GM18867 (cell line): ENCODE measurements around the gene ASXL1.
A peak's percentile ranks its signal among the peaks of the same experiment; 100 is the strongest.
"Not testable (repeated sequence)": the region's sequence is repeated elsewhere in the genome, so short reads cannot be mapped to it uniquely, and the experiment has no call there.

Experiments used
- ATAC-seq: cut with Tn5 transposase; IDR thresholded peaks from one replicate; pipeline ENCODE4 v1.9.1; 2021; ENCODE audit warnings: mild to moderate bottlenecking, moderate library complexity; ENCODE audit not compliant: unreplicated experiment

Gene ASXL1

GRCh38 chr20:32357869-32358631, at the start of gene ASXL1:
TSS of gene ASXL1 (plus strand) at chr20:32358331. CDS start at chr20:32358776, 445 bp downstream.
- peak; percentile 73 for ATAC-seq

DNA sequence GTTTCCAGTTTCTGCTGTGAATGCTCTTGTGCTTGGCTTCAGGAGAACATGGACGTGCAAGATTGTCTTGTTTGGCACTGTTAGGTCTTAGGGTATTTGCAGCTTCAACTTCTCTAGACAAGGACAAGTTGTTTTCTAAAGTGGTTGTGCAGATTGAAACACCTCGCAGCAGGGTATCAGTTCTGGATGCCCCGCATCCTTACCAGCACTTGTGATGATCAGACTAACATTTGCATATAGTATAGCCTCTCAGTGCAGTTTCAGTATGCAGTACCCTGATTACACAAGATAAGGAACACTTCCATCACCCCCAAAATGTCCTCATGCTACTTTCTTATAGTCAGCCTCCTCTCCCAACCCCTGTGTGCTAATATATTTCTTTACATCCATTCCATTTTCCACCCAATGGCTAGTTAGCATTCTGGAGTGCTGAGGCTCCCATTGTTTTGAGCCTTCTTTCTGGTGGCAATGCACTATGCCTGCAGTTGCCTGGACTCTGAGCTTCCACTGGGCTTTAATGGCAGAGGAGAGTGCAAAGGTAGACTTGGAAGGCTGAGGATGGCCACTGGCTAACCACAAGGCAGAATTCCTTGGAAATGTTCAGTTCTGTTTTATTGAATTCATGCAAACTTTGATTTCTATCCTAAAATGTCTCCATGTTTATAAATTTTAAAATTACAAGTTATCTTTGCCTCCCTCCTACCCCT, 45.3 kb upstream of the ASXL1 start:
- no peak for ATAC-seq

DNA sequence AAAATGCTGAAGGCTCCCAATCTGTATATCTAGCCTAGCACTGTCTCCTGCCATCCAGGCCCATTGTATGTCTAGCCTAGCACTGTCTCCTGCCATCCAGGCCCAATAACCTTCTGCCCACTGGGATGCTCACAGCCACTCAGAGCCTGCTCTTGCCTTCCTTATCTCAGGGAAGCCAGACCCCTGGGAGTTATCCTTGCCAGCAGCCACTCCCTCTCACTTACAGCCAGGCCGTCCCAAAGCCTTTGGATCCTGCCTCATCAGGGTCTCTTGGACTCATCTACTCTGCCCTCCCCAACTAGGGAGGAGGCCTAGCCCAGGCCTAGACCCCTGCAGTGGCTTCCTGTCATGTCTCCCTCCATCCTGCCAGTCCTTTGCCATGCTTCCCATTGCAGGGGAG, 43.4 kb upstream of the ASXL1 start:
- ATAC-seq, result no peak

- ATAC-seq, result no peak
These were observed 42.7 kb upstream of the ASXL1 start for GRCh38 chr20:32315399-32315798.

GRCh38 chr20:32315891-32316290, 42.2 kb upstream of the ASXL1 start:
- no peak for ATAC-seq

- ATAC-seq, result no peak
These were observed 41.5 kb upstream of the ASXL1 start for GRCh38 chr20:32316667-32317066.

- ATAC-seq, result no peak
These were observed 39.0 kb upstream of the ASXL1 start for GRCh38 chr20:32319100-32319499.

- ATAC-seq, result no peak
These were observed 37.8 kb upstream of the ASXL1 start for GRCh38 chr20:32320305-32320704.

- no peak for ATAC-seq
These were observed 36.7 kb upstream of the ASXL1 start for GRCh38 chr20:32321390-32321789.

DNA sequence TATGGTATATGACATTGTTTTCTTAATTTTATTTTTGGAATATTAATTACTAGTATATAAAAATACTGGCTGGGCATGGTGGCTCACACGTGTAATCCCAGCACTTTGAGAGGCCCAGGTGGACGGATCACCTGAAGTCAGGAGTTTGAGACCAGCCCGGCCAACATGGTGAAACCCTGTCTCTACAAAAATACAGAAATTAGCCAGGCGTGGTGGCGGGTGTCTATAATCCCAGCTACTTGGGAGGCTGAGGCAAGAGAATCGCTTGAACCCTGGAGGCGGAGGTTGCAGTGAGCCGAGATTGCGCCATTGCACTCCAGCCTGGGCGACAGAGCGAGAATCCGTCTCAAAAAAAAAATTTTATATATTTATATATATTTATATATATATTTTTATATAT, 35.9 kb upstream of the ASXL1 start:
- not testable (repeated sequence) for ATAC-seq

GRCh38 chr20:32323761-32324160, 34.4 kb upstream of the ASXL1 start:
- ATAC-seq, result not testable (repeated sequence)

- ATAC-seq, result no peak
These were observed 32.2 kb upstream of the ASXL1 start for GRCh38 chr20:32325706-32326503.

DNA sequence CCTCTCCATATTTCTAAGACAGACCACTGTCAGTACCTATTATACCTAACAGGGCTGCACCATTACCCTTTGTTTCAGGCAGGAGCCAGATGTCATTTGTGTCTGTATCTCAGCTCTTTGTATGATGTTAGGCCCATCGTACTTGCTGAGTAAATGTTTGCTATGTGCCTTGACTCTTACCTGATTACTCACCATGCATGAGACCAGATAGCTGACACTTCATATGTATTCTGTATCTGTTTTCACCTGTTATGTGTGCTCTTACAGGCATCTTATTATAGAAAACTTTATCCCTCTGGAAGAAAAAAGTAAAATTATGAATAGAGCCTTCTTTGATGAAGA, 31.7 kb upstream of the ASXL1 start:
- no peak for ATAC-seq

- ATAC-seq, result no peak
These were observed 30.9 kb upstream of the ASXL1 start for GRCh38 chr20:32327087-32327681.

- no peak for ATAC-seq
These were observed 28.1 kb upstream of the ASXL1 start for GRCh38 chr20:32329817-32330554.

DNA sequence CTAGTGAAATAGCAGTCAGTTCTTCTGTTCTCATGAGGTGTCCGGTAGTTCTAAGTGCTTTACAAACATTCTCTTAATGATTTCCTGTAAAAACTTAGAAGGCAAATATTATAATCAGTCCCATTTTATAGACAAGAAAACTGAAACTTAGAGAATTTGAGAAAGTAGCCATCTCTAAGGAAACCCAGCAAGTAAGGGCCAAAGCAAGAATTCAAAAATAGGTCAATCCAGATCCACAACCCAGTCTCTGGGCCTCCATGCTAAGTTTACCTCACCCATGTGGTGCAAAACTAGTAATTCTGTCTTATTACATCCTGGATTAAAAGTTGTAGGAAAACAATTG, 27.6 kb upstream of the ASXL1 start:
- no peak for ATAC-seq

DNA sequence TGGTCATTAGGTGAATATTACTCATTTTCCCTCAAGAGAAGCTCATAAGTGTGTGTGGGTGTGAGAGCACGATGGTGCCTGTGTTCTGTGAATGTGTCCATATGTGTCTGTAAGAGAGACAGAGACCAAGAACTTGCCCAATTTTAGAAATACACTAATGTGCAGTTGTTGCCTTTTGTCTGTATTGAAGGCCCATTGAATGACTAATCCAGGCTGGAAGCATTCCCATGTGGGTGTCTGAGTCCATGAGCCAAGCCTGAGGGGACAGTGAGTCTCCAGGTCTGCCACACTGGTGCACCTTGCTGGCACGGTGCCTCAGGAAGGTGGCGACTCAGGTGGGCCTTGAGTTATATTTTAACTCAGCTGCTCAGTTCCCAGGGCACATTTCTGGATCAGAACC, 25.5 kb upstream of the ASXL1 start:
- no peak for ATAC-seq

- ATAC-seq, result peak; percentile 55
These were observed 24.7 kb upstream of the ASXL1 start for GRCh38 chr20:32333181-32333987.

GRCh38 chr20:32333988-32334885, 23.9 kb upstream of the ASXL1 start:
- ATAC-seq, result peak; percentile 3
